CD4-positive, alpha-beta T cell treated with Interleukin-1 beta for 1 hour (primary cell): ENCODE results near the gene AR.

Experiments used
- DNase-seq, 2 donors: peaks; one replicate each; pipeline ENCODE4 v3.0.0-alpha.2; 2020 to 2022

Gene AR

GRCh38 chrX:67543818-67544217 lies at the start of gene AR:
Gene AR (plus strand): TSS chrX:67544021. CDS start chrX:67545147, 1,126 bp downstream.
- DNase-seq, result no peak

- no peak for DNase-seq
These were observed 43.2 kb upstream of the AR start for GRCh38 chrX:67500617-67501016.

- DNase-seq, result no peak
These were observed 40.8 kb upstream of the AR start for GRCh38 chrX:67503004-67503403.

GRCh38 chrX:67503453-67503852 lies 40.4 kb upstream of the AR start:
- DNase-seq, result no peak

GRCh38 chrX:67520671-67521070 lies 23.1 kb upstream of the AR start:
- no peak for DNase-seq

GRCh38 chrX:67523002-67523681 lies 20.7 kb upstream of the AR start:
- no peak for DNase-seq

GRCh38 chrX:67523932-67524331 lies 19.9 kb upstream of the AR start:
- no peak for DNase-seq

GRCh38 chrX:67524428-67524827 lies 19.4 kb upstream of the AR start:
- DNase-seq, result no peak

- DNase-seq, result no peak
These were observed 18.7 kb upstream of the AR start for GRCh38 chrX:67524950-67525691.

- no peak for DNase-seq
These were observed 7.3 kb upstream of the AR start for GRCh38 chrX:67536564-67536963.

- no peak for DNase-seq
These were observed 5.4 kb upstream of the AR start for GRCh38 chrX:67538383-67538782.

- no peak for DNase-seq
These were observed 637 bp downstream of the AR start for GRCh38 chrX:67544281-67545035.

GRCh38 chrX:67545036-67545821 lies 1.4 kb downstream of the AR start:
- DNase-seq, result no peak

GRCh38 chrX:67545893-67546495 lies 2.2 kb downstream of the AR start:
- DNase-seq, result no peak

GRCh38 chrX:67546496-67547423 lies 2.9 kb downstream of the AR start:
- no peak for DNase-seq

GRCh38 chrX:67555578-67556203 lies 11.9 kb downstream of the AR start:
- peak in 1 of 2 donors; percentile 0 for DNase-seq

GRCh38 chrX:67558267-67558666 lies 14.4 kb downstream of the AR start:
- DNase-seq, result no peak

GRCh38 chrX:67563469-67564448 lies 19.9 kb downstream of the AR start:
- no peak for DNase-seq

GRCh38 chrX:67564475-67564874 lies 20.7 kb downstream of the AR start:
- no peak for DNase-seq

GRCh38 chrX:67568769-67569168 lies 24.9 kb downstream of the AR start:
- no peak for DNase-seq
